Activated CD4-positive, CD25-positive, alpha-beta regulatory T cell treated with anti-CD3 and anti-CD28 coated beads, Interleukin-2, amount 50 U/mL, for 24 hours (primary cell): ENCODE data around the gene HNRNPM.
"Not testable (repeated sequence)": the region's sequence is repeated elsewhere in the genome, so short reads cannot be mapped to it uniquely, and the experiment has no call there.

Source experiments
- ATAC-seq, 2 donors: fragments of 150-1000 bp; cut with Tn5 transposase; one replicate each; pipeline ENCODE4 v1.10.0; 2021; ENCODE audit warnings: mild to moderate bottlenecking in 1 of 2, moderate library complexity in 1 of 2

The HNRNPM gene

DNA sequence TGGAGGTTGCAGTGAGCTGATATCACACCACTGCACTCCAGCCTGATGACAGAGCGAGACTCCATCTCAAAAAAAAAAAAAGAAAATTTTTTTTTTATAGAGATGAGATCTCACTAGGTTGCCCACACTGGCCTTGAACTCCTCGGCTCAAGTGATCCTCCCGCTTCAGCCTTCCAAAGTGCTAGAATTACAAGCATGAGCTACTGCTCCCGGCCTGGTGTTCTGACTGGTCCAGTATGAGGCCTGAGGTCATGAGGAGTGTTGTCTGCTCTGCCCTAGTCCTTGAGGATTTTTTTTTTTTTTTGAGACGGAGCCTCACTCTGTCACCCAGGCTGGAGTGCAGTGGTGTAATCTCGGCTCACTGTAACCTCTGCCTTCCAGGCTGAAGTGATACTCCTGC is 19.4 kb upstream of the HNRNPM start:
- not testable (repeated sequence) for ATAC-seq

- no peak for ATAC-seq
Observed at GRCh38 chr19:8426283-8426682, 18.5 kb upstream of the HNRNPM start.

DNA sequence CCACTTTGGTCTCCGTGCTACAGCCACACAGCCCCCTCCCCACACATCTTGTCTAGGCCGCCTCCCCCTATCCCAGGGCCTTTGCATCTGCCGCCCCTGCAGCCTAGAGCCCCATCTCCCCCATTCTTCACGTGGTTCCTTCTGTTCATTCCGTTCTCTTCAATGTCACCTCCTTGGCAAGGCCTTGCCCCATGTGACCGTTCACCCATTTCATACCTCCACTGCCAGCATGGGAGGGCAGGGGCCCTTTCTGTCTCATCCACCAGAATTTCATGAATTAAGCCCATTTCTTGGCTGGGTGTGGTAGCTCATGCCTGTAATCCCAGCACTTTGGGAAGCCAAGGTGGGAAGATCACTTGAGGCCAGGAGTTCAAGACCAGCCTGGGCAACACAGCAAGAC is 15.7 kb upstream of the HNRNPM start:
- no peak for ATAC-seq

- ATAC-seq, result no peak
Observed at GRCh38 chr19:8429826-8430225, 14.9 kb upstream of the HNRNPM start.

GRCh38 chr19:8430650-8431049 is 14.1 kb upstream of the HNRNPM start:
- ATAC-seq, result no peak

DNA sequence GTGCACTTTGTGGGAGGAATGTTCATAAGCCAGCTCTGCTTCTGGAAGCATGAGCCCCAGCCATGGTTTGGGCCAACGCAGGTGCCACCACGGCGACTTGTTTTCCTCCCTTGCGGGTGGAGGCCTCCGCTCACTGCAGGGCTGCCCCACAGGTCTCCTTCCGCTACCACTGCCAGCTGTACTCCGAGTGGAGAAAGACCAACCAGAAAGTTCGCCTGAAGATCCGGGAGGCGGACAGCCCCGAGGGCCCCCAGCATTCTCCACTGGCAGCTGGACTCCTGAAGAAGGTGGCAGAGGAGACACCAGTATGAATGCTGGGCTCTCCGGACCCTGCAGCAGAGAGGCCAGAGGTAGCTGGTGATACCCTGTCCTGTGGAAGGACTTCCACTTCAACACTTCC is 6.5 kb upstream of the HNRNPM start:
- no peak for ATAC-seq

- ATAC-seq, result no peak
Observed at GRCh38 chr19:8441725-8442544, 2.8 kb upstream of the HNRNPM start.

- ATAC-seq, result not testable (repeated sequence)
Observed at GRCh38 chr19:8444140-8444676, 567 bp upstream of the HNRNPM start.

GRCh38 chr19:8445488-8446001 is 770 bp downstream of the HNRNPM start:
- peak; percentile 9 to 22 for ATAC-seq

DNA sequence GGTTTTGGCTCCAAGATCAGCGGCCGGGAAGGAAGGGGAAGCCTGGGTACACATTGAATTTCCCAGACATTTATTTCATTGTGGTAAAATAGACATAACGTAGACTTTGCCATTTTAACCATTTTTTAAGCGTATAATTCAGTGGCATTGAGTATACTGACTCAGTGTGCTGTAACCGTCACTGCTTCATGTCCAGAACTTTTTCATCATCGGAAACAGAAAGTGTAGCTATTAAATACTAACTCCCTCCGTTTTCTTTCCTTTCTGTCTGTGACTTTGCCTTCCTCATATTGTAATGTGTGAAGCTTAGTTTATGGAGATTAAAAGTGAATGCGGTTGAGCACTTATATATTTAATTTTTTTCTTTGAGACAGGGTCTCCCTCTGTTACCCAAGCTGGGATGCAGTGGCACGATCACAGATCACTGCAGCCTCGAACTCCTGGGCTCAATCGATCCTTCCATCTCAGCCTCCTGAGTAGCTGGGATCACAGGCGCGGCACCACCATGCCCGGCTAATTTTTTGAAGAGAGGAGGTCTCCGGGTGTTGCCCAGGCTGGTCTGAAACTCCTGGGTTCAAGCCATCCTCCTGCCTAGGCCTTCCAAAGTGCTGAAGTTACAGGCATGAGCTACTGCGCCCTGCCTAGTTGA is 1.4 kb downstream of the HNRNPM start:
- ATAC-seq, result peak in 1 of 2 donors; percentile 7

DNA sequence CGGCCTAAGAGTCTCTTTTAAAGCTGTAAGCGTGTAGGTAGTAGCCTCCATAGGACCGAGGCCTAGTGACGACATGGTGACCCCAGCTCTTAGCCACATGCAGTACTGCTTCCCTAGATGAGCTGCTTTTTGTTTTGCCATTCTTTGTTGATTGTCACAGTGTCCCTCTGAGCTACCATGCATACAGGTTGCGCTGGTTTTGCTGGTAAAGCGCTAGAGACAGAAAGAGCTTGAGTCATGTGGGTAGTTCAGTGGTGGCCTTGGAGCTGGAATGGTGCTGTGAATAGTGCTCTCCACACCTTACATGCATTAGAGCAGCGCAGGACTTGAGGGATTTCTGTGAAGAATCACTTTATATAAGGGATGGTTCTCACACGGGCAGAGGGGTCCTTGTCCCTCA is 5.1 kb downstream of the HNRNPM start:
- ATAC-seq, result no peak

GRCh38 chr19:8451377-8451776 is 6.6 kb downstream of the HNRNPM start:
- no peak for ATAC-seq

DNA sequence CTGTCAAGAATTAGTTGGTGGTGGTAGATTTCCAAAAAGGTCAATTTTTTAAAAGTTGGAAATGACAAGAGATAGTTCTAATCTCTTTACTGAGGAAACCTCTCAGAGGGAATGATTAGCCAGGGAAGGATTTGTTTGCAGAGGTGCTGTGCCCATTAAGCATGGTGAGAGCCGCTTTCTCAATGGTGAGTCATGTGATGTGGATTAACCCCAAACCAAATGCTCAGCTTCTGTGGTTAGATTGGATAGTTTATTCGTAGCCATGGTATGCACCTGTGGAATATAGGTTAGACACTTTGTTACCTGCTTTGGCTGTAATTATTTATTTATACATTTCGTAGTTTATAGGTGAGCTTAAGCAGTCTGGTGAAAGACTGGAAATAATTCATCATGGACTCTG is 7.1 kb downstream of the HNRNPM start:
- peak; percentile 67 to 85 for ATAC-seq

DNA sequence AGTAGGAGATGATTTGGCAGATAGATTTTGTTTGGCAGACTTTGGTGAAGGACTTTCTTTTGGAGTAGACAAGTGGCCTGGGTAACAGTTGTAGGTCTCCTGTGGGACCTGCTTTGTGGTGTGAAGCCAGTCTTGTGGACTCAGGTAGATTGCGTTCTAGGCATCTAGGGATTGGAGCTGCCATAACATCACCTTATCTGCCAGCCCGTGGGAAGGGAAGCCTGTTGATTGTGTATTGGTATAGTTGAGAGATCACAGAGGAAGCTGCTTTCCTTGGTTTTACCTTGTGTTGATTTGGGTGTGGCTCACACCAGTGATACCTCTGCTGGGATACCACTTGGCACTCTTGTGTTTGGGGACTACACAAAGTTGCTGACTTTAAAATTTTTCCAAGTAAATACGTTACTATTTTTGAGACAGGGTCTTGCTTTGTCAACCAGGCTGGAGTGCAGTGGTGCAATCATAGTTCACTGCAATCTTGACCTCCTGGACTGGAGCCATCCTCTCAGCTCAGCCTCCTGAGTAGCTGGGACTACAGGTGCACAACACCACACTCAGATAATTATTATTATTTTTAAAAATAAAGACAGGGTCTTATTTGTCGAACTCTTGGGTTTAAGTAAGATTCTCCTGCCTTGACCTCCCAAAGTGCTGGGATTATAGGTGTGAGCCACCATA is 7.8 kb downstream of the HNRNPM start:
- no peak for ATAC-seq

DNA sequence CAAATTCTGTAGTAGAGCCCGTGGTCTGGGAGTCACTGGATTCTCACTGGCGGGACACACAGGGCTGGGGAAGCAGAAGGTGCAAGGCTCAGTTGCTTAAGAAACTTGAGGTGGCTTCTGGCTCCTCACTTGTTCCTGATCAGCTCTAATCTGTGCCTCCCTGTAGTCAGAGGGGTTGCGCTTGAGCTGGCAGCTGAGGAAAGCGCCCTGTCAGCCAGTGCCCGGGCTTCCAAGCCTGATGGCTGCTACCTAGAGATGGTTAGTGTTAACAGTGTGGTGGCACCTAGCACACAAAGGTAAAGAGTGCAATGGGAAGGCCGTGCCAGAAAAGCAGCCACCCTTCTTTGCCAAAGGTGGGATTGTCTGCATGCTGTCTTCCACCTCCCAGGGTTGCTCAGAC is 8.8 kb downstream of the HNRNPM start:
- no peak for ATAC-seq

DNA sequence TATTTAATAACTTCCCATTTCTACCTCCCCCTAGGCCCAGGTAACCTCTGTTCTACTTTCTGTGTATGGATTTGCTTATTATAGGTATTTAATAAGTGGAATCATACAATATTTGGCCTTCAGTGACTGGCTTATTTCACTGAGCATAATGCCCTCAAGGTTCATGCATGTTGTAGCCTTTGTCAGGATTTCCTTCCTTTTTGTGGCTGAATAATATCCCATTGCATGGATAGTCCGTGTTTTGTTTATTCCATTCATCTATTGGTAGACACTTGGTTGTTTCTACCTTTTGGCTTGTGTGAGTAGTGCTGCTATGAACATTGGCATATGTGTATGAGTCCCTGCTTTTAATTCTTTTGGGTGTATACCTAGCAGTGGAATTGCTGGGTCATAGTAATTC is 9.4 kb downstream of the HNRNPM start:
- ATAC-seq, result no peak

DNA sequence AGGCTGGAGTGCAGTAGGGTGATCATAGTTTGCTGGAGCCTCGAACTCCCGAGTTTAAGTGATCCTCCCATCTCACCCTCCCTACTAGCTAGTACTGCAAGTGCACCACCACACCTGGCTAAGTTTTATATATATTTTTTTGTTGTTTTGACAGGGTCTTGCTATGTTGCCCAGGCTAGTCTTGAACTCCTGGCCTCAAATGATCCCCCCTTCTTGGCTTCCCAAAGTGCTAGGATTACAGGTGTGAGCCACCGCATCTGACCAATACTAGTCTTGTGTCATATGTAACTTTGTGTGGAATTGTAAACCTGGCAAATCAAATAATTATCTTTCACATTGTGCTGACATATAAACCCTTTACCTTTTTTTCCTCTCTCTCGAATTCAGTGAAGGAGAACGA is 10.2 kb downstream of the HNRNPM start:
- ATAC-seq, result no peak

GRCh38 chr19:8456064-8456463 is 11.3 kb downstream of the HNRNPM start:
- no peak for ATAC-seq

- ATAC-seq, result no peak
Observed at GRCh38 chr19:8457209-8457608, 12.4 kb downstream of the HNRNPM start.

DNA sequence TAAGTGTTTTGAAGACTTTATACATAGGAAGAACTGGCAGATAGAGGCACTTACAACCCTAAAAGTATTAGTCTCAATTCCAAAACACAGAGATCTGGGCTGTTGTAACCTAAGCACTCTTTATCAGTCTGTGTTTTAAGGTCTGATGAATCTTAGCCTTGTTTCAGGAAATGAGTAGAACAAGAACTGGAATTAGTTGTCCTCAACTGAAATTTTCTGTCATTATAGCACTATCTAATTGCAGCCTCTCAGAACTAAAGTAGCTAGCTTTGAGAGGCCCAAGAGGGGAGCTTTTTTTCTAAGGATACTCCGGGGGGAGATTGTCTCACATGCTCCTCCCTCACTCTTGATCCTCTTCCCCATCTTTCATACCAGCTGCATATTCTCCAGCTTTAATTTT is 13.1 kb downstream of the HNRNPM start:
- ATAC-seq, result peak; percentile 64 to 69

- no peak for ATAC-seq
Observed at GRCh38 chr19:8458380-8458779, 13.6 kb downstream of the HNRNPM start.

- no peak for ATAC-seq
Observed at GRCh38 chr19:8459095-8459494, 14.3 kb downstream of the HNRNPM start.

DNA sequence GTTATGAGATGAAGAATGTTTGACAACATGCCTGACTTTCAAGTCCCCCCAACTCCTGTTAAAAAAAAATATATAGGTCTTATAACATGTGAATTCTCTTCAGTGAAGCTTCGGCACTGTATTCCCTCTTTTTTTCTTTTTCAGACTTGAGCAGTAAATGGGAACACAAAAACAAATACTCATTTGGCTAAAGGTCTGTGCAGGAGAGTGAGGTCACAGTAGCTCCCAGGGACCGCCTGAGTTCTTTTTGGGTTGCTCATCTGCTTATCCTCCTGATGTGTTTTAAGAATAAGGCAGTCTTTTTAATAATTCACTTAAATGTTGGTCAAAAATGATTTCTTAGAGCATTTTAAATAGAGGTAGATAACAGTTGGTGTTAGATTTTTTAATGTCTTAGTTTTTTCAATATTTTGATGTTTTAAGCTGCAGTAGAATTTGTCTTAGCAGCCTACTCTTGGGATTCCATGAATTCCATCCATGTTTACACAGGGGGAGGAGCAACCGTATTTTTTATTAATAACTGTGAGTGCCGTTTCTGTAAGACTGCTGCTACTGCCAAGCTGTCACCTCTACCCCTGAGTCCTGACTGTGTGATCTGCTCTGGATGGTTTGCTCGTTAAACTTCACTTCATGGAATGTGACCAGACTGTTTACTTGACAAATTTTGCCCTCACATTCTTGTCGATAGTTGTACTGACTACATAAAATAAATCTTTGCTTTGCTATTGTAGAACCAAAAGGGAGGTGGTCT is 14.9 kb downstream of the HNRNPM start:
- no peak for ATAC-seq
